Measurements from ENCODE around the gene C9orf43. TPM values are rescaled to one million over a fixed set of nuclear protein-coding genes. Genes with fewer than 3 reads are reported as not detected.

The C9orf43 gene
- total RNA-seq, 6 donors from 2014 or later = 0.23 to 3.1 (median 0.43) TPM

GRCh38 chr9:113467183-113467582, 56.6 kb downstream of the C9orf43 start:
- WGBS, 2 donors = 95 to 100% methylated on average over 2 of the region's 2 CpGs
- ATAC-seq (ENCODE audit: low FRiP score in 2 of 2) (no peak), DNase-seq (no peak)
- H3K9me3 ChIP-seq = no peaks in the 10 kb centered on the region
- TF ChIP-seq POLR2AphosphoS5 (IDR thresholded peaks at IDR 0.05) = no peak
- no peak for TF ChIP-seq EP300 (IDR thresholded peaks at IDR 0.05)
- TF ChIP-seq, protein P1, sequence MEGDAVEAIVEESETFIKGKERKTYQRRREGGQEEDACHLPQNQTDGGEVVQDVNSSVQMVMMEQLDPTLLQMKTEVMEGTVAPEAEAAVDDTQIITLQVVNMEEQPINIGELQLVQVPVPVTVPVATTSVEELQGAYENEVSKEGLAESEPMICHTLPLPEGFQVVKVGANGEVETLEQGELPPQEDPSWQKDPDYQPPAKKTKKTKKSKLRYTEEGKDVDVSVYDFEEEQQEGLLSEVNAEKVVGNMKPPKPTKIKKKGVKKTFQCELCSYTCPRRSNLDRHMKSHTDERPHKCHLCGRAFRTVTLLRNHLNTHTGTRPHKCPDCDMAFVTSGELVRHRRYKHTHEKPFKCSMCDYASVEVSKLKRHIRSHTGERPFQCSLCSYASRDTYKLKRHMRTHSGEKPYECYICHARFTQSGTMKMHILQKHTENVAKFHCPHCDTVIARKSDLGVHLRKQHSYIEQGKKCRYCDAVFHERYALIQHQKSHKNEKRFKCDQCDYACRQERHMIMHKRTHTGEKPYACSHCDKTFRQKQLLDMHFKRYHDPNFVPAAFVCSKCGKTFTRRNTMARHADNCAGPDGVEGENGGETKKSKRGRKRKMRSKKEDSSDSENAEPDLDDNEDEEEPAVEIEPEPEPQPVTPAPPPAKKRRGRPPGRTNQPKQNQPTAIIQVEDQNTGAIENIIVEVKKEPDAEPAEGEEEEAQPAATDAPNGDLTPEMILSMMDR (IDR thresholded peaks at IDR 0.05) = no peak
- no peak for TF ChIP-seq POLR2A (IDR thresholded peaks at IDR 0.05)
- no peak overlapping the region for H3K27ac ChIP-seq
- no peaks in the 10 kb centered on the region for H3K36me3 ChIP-seq
- no peak overlapping the region for H3K4me3 ChIP-seq
- H3K4me1 ChIP-seq = peaks cover 0 to 19% (median 3%) of the 10 kb centered on the region in 4 donors
- no peaks in the 10 kb centered on the region for H3K27me3 ChIP-seq

DNA sequence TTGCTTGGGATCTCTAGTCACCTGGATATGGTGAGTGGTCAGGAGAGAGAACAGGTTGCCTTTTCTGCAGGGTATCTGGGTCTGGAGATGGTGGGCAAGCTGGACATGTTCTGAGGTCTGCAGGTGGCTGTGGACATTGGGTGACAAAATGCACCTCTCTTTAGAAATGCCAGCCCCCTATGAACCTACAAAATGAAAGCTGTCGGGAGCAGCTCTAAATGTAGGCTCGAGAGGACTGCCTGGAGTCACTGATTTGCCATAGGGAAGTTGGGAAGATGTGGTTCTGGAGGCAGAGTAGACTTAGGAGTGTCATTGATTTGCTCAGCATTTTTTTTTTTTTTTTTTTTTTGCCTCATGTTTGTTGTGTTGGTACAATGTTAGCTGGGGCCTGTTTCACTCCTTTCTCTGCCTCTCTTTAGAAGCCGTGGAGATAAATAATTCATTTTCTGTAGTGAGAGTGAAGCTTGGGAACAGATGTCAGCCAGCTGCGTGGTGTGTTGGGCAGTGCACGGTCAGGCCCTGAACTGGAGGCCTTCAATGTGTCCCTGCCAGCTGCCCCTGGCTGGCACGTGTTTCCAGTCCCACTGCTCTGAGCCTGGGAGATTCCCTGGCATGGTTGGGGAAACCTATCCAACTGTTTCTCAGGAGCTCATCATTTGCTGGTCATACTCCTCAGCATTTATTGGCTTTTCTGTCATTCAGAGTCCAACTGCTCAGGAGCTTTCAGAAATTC, 58.3 kb downstream of the C9orf43 start:
- H3K27ac ChIP-seq = no peak overlapping the region
- no peaks in the 10 kb centered on the region for H3K36me3 ChIP-seq

DNA sequence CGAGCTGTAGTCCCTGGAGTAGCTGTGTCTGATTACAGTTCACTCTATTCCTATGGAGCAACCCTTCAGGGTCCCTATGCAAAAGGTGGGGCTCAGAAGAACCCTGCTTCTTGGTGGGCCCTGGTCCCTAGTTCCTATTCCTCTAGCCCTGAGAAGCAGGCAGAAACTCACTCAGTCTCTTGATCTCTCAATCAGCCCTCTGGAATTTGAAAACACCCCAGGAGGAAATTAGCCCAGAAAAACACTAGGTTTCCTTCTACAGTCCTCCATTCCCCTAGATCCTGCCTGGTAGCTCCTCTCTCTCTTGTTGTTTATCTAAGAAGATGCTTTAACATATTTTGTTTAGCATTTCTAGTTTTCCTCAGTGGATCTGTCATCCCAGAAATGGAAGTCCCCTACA, 60.6 kb downstream of the C9orf43 start:
- 71 to 73% methylated on average over 1 of the region's 1 CpG for WGBS, 2 donors
- no peaks in the 10 kb centered on the region for H3K9me3 ChIP-seq
- no peak overlapping the region for H3K4me3 ChIP-seq
- no peak overlapping the region for H3K27ac ChIP-seq
- DNase-seq = no peak
- TF ChIP-seq, protein P1 (IDR thresholded peaks at IDR 0.05) = no peak
- TF ChIP-seq POLR2AphosphoS5 (IDR thresholded peaks at IDR 0.05) (no peak), EP300 (IDR thresholded peaks at IDR 0.05) (no peak), POLR2A (IDR thresholded peaks at IDR 0.05) (no peak)
- no peak for ATAC-seq (ENCODE audit: low FRiP score in 2 of 2)
- no peaks in the 10 kb centered on the region for H3K36me3 ChIP-seq
- no peaks in the 10 kb centered on the region for H3K4me1 ChIP-seq
- no peaks in the 10 kb centered on the region for H3K27me3 ChIP-seq

More for the DNA sequence above, 58.3 kb downstream of the C9orf43 start:
- no peak for DNase-seq
- Histone ChIP-seq H3K4me1 (peaks cover 0 to 8% (median 0%) of the 10 kb centered on the region in 4 donors), H3K9me3 (no peaks in the 10 kb centered on the region), H3K27me3 (no peaks in the 10 kb centered on the region), H3K4me3 (no peak overlapping the region)
- 89 to 91% methylated on average over 5 to 6 of the region's 6 CpGs for WGBS, 2 donors
- TF ChIP-seq POLR2AphosphoS5 (IDR thresholded peaks at IDR 0.05) = no peak
- TF ChIP-seq POLR2A (IDR thresholded peaks at IDR 0.05) = no peak
- TF ChIP-seq EP300 (IDR thresholded peaks at IDR 0.05) = no peak
- TF ChIP-seq, protein P1 (IDR thresholded peaks at IDR 0.05) = no peak
- ATAC-seq (ENCODE audit: low FRiP score in 2 of 2) = no peak

GRCh38 chr9:113471566-113471965, 61.0 kb downstream of the C9orf43 start:
- Histone ChIP-seq H3K9me3 (no peaks in the 10 kb centered on the region), H3K27ac (no peak overlapping the region), H3K36me3 (no peaks in the 10 kb centered on the region), H3K27me3 (no peaks in the 10 kb centered on the region), H3K4me3 (no peak overlapping the region), H3K4me1 (no peaks in the 10 kb centered on the region)
- TF ChIP-seq POLR2AphosphoS5 (IDR thresholded peaks at IDR 0.05) = no peak
- TF ChIP-seq EP300 (IDR thresholded peaks at IDR 0.05) = no peak
- TF ChIP-seq, protein P1 (IDR thresholded peaks at IDR 0.05) = no peak
- no peak for TF ChIP-seq POLR2A (IDR thresholded peaks at IDR 0.05)
- WGBS, 2 donors = 92 to 96% methylated on average over 6 of the region's 6 CpGs
- DNase-seq (no peak), ATAC-seq (ENCODE audit: low FRiP score in 2 of 2) (no peak)

DNA sequence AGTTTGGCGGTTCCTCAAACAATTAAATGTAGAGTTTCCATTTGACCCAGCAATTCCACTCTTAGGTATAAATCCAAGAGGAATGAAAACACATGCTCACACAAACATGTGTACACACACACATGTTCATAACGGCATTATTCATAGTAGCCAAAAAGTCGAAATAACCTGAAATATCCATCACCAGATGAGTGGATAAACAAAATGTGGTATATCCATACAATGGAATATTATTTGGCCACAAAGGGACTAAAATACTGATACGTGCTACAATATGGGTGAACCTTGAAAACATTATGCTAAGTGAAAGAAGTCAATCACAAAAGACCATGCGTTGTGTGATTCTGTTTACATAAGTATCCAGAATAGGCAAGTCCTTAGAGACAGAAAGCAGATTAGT, 61.7 kb downstream of the C9orf43 start:
- 94 to 96% methylated on average over 5 of the region's 5 CpGs for WGBS, 2 donors
- ATAC-seq (ENCODE audit: low FRiP score in 2 of 2) = no peak

More for the DNA sequence above, 61.7 kb downstream of the C9orf43 start:
- H3K27me3 ChIP-seq = no peaks in the 10 kb centered on the region
- H3K36me3 ChIP-seq = no peaks in the 10 kb centered on the region
- H3K4me3 ChIP-seq = no peak overlapping the region
- H3K27ac ChIP-seq = no peak overlapping the region
- no peaks in the 10 kb centered on the region for H3K4me1 ChIP-seq
- no peak for DNase-seq
- no peak for TF ChIP-seq POLR2A (IDR thresholded peaks at IDR 0.05)
- TF ChIP-seq, protein P1 (IDR thresholded peaks at IDR 0.05) = no peak
- TF ChIP-seq POLR2AphosphoS5 (IDR thresholded peaks at IDR 0.05) = no peak
- no peak for TF ChIP-seq EP300 (IDR thresholded peaks at IDR 0.05)
- H3K9me3 ChIP-seq = no peaks in the 10 kb centered on the region

All from upper lobe of left lung (tissue), 6 donors.